H7 (cell line): ENCODE data around the gene AKAP6. TPM values are rescaled to one million over a fixed set of nuclear protein-coding genes. Genes with fewer than 3 reads are reported as not detected.

ENCODE experiments used
- DNase-seq: peaks from one replicate; pipeline ENCODE4 v3.0.0; 2012
- H3K27me3 ChIP-seq: 2 replicates; pipeline ENCODE4 v1.6.0; 2011; ENCODE audit warnings: mild to moderate bottlenecking, low read length; ENCODE audit not compliant: control insufficient read depth, insufficient read depth
- H3K36me3 ChIP-seq: replicated peaks from 2 replicates; pipeline ENCODE4 v1.5.1; 2011; ENCODE audit warnings: low read length; ENCODE audit not compliant: control insufficient read depth, insufficient read depth
- H3K4me3 ChIP-seq: 2 replicates; pipeline ENCODE4 v1.5.1; 2011; ENCODE audit warnings: low read depth, mild to moderate bottlenecking, control low read depth, low read length, moderate library complexity; ENCODE audit not compliant: insufficient read depth
- total RNA-seq: library from RNA; depleted of rRNA; stranded (reverse); fragments of >200 nt; shearing (Covaris generic); gene quantifications from 2 replicates; pipeline ENCODE4 v1.2.3, GENCODE V29; 2014

Gene AKAP6
- total RNA-seq, 1 experiment from 2014 or later = 0.28 TPM

GRCh38 chr14:32318087-32318795 lies 10.9 kb upstream of the AKAP6 start:
- Histone ChIP-seq H3K27me3 (no peaks in the 10 kb centered on the region), H3K36me3 (no peaks in the 10 kb centered on the region), H3K4me3 (no peak overlapping the region)
- DNase-seq = no peak

- H3K4me3 ChIP-seq = no peak overlapping the region
- no peak for DNase-seq
- H3K27me3 ChIP-seq = no peaks in the 10 kb centered on the region
- no peaks in the 10 kb centered on the region for H3K36me3 ChIP-seq
Observed at GRCh38 chr14:32319368-32320049, 9.6 kb upstream of the AKAP6 start.

- H3K4me3 ChIP-seq = no peak overlapping the region
- no peaks in the 10 kb centered on the region for H3K36me3 ChIP-seq
- no peak for DNase-seq
- H3K27me3 ChIP-seq = no peaks in the 10 kb centered on the region
Observed at GRCh38 chr14:32324601-32325000, 4.5 kb upstream of the AKAP6 start.

- Histone ChIP-seq H3K36me3 (no peaks in the 10 kb centered on the region), H3K27me3 (no peaks in the 10 kb centered on the region), H3K4me3 (no peak overlapping the region)
- DNase-seq = no peak
Observed at GRCh38 chr14:32327255-32327961, 1.7 kb upstream of the AKAP6 start.

- no peak overlapping the region for H3K4me3 ChIP-seq
- DNase-seq = no peak
Observed at GRCh38 chr14:32329690-32330285, 690 bp downstream of the AKAP6 start.

GRCh38 chr14:32330351-32331111 lies 1.4 kb downstream of the AKAP6 start:
- H3K36me3 ChIP-seq = no peaks in the 10 kb centered on the region
- no peak overlapping the region for H3K4me3 ChIP-seq
- H3K27me3 ChIP-seq = no peaks in the 10 kb centered on the region
- no peak for DNase-seq

More at GRCh38 chr14:32329690-32330285, 690 bp downstream of the AKAP6 start:
- H3K36me3 ChIP-seq = no peaks in the 10 kb centered on the region
- H3K27me3 ChIP-seq = no peaks in the 10 kb centered on the region

- no peak for DNase-seq
- Histone ChIP-seq H3K4me3 (no peak overlapping the region), H3K27me3 (no peaks in the 10 kb centered on the region), H3K36me3 (no peaks in the 10 kb centered on the region)
Observed at GRCh38 chr14:32331206-32331605, 2.1 kb downstream of the AKAP6 start.

- H3K27me3 ChIP-seq = no peaks in the 10 kb centered on the region
- no peak overlapping the region for H3K4me3 ChIP-seq
- no peak for DNase-seq
- H3K36me3 ChIP-seq = no peaks in the 10 kb centered on the region
Observed at GRCh38 chr14:32332415-32333316, 3.6 kb downstream of the AKAP6 start.

GRCh38 chr14:32336702-32337101 lies 7.6 kb downstream of the AKAP6 start:
- no peaks in the 10 kb centered on the region for H3K27me3 ChIP-seq
- no peaks in the 10 kb centered on the region for H3K36me3 ChIP-seq
- no peak for DNase-seq
- no peak overlapping the region for H3K4me3 ChIP-seq

GRCh38 chr14:32337759-32338158 lies 8.7 kb downstream of the AKAP6 start:
- DNase-seq = no peak
- no peaks in the 10 kb centered on the region for H3K36me3 ChIP-seq
- no peak overlapping the region for H3K4me3 ChIP-seq
- H3K27me3 ChIP-seq = no peaks in the 10 kb centered on the region

GRCh38 chr14:32339188-32339587 lies 10.1 kb downstream of the AKAP6 start:
- DNase-seq = no peak
- Histone ChIP-seq H3K4me3 (no peak overlapping the region), H3K36me3 (no peaks in the 10 kb centered on the region), H3K27me3 (no peaks in the 10 kb centered on the region)

- no peak for DNase-seq
- Histone ChIP-seq H3K27me3 (no peaks in the 10 kb centered on the region), H3K4me3 (no peak overlapping the region), H3K36me3 (no peaks in the 10 kb centered on the region)
Observed at GRCh38 chr14:32341947-32342846, 13.1 kb downstream of the AKAP6 start.

GRCh38 chr14:32342847-32343194 lies 13.7 kb downstream of the AKAP6 start:
- Histone ChIP-seq H3K36me3 (no peaks in the 10 kb centered on the region), H3K4me3 (no peak overlapping the region), H3K27me3 (no peaks in the 10 kb centered on the region)
- DNase-seq = peak; percentile 16
